Right lobe of liver (tissue), 6 donors: ENCODE data around the gene HOTAIR. TPM values are rescaled to one million over a fixed set of nuclear protein-coding genes. Genes with fewer than 3 reads are reported as not detected.

Experiments used
- ATAC-seq, 4 donors: fragments of 200-7000 bp; cut with Tn5 transposase; one replicate each; pipeline ENCODE4 v1.9.1; 2020; ENCODE audit warnings: mild to moderate bottlenecking in 4 of 4, moderate library complexity in 4 of 4
- DNase-seq, 3 donors: peaks; one replicate each; pipeline ENCODE4 v3.0.0-alpha.2; 2020
- H3K27ac ChIP-seq, 3 donors: fragments of 200-600 bp; one replicate each; pipeline ENCODE4 v1.8.0; 2022
- H3K27me3 ChIP-seq, 2 donors: fragments of 200-600 bp; one replicate each; pipeline ENCODE4 v1.8.0; 2022
- H3K36me3 ChIP-seq, 4 donors: fragments of 200-600 bp; sonication (generic) in 1 of 4; one replicate each; pipeline versions ENCODE4 v1.5.1 to v1.8.0; 2017 to 2022; ENCODE audit warnings: control low read depth in 1 of 4
- H3K4me1 ChIP-seq, 4 donors: fragments of 200-600 bp; sonication (generic) in 1 of 4; one replicate each; pipeline versions ENCODE4 v1.5.1 to v1.8.0; 2017 to 2022; ENCODE audit warnings: control low read depth in 1 of 4
- H3K4me3 ChIP-seq, 3 donors: fragments of 200-600 bp; one replicate each; pipeline ENCODE4 v1.8.0; 2022
- H3K9me3 ChIP-seq, 4 donors: fragments of 200-600 bp; sonication (generic) in 1 of 4; one replicate each; pipeline versions ENCODE4 v1.5.1 to v1.8.0; 2017 to 2022; ENCODE audit warnings: control low read depth in 1 of 4
- CTCF ChIP-seq, 4 donors: fragments of 200-600 bp in 3 of 4; fragments of 450-650 bp in 1 of 4; IDR thresholded peaks; one replicate each; pipeline versions ENCODE4 v1.5.1 to v1.8.0; 2016 to 2022; ENCODE audit warnings: antibody characterized with exemption in 4 of 4, mild to moderate bottlenecking in 2 of 4
- POLR2A ChIP-seq: fragments of 450-650 bp; IDR thresholded peaks from one replicate; pipeline ENCODE4 v1.6.1; 2017; ENCODE audit warnings: antibody characterized with exemption, mild to moderate bottlenecking
- WGBS: methylation state at CpG from one replicate; pipeline ENCODE4 v1.1.6; 2018; ENCODE audit warnings: low coverage, low lambda C conversion rate; ENCODE audit not compliant: insufficient coverage; ENCODE audit errors: missing lambda C conversion rate; 5-methylcytosine and 5-hydroxymethylcytosine counted together
- intact Hi-C, 2 donors: fragments of 100-400 bp; cut with DNase I; formaldehyde crosslinking; loops; one replicate each; pipeline versions ENCODE4 v1.11.2 to v1.14.1; 2022
- total RNA-seq, 6 experiments: library from RNA; depleted of rRNA in 2 of 6; stranded (reverse); fragments of >200 nt in 2 of 6; fragmentation: NEBNext Ultra II Directional in 3 of 6; extraction: Animal tissue kit (Norgen Biotek cat#: 25700) in 3 of 6; gene quantifications; one replicate each; pipeline versions ENCODE4 v1.1.0 to v1.2.4, GENCODE V29; 2016 to 2023
- donor health status: DM: no; HTN: yes; CAD: no.
- donor health status: DM: no; HTN: no; CAD: no.
- donor health status: DM: no; HTN: no; CAD: no.
- donor health status: DM: no; HTN: yes; CAD: no.
- donor health status: DM: no; HTN: yes; CAD: no.

The HOTAIR gene
- total RNA-seq, 6 experiments from 2014 or later, result not detected

- ATAC-seq (no peak), DNase-seq (no peak)
- Histone ChIP-seq H3K9me3 (no peaks in the 10 kb centered on the region), H3K27me3 (peaks cover 0 to 42% of the 10 kb centered on the region in 2 donors), H3K4me1 (peaks cover 0 to 7% (median 0%) of the 10 kb centered on the region in 4 donors), H3K27ac (no peak overlapping the region), H3K4me3 (no peak overlapping the region), H3K36me3 (no peaks in the 10 kb centered on the region)
- intact Hi-C loops, result loop anchor here (5.0 kb wide), 2 partner anchors 195 to 200 kb away; no protein-coding TSS in a partner anchor
- 22% methylated on average over 2 of the region's 2 CpGs for WGBS
- no peak for TF ChIP-seq CTCF (IDR thresholded peaks at IDR 0.05)
- no peak for TF ChIP-seq POLR2A
Measured at GRCh38 chr12:54007538-54008259, 32.9 kb upstream of the HOTAIR start.

GRCh38 chr12:54006559-54007220 is 31.9 kb upstream of the HOTAIR start:
- Histone ChIP-seq H3K27ac (no peak overlapping the region), H3K36me3 (no peaks in the 10 kb centered on the region), H3K9me3 (no peaks in the 10 kb centered on the region), H3K4me3 (peak overlapping the region in 1 of 3 donors; percentile 11), H3K4me1 (peaks cover 0 to 7% (median 0%) of the 10 kb centered on the region in 4 donors), H3K27me3 (peaks cover 0 to 36% of the 10 kb centered on the region in 2 donors)
- TF ChIP-seq CTCF (IDR thresholded peaks at IDR 0.05), result no peak
- no peak for TF ChIP-seq POLR2A
- no peak for ATAC-seq
- intact Hi-C loops, result loop anchor here (5.0 kb wide), 2 partner anchors 196 to 201 kb away; no protein-coding TSS in a partner anchor
- DNase-seq, result no peak
- WGBS, result 4% methylated on average over 7 of the region's 22 CpGs

- WGBS, result 5% methylated on average over 26 of the region's 39 CpGs
- intact Hi-C loops, result loop anchor here (5.0 kb wide), 2 partner anchors 196 to 201 kb away; no protein-coding TSS in a partner anchor
- no peak for TF ChIP-seq POLR2A
- peak; percentile 95 to 97 (median 95) for TF ChIP-seq CTCF (IDR thresholded peaks at IDR 0.05)
- Histone ChIP-seq H3K4me1 (peaks cover 0 to 7% (median 0%) of the 10 kb centered on the region in 4 donors), H3K27me3 (peaks cover under 1 to 42% of the 10 kb centered on the region in 2 donors), H3K4me3 (peak overlapping the region in 1 of 3 donors; percentile 11), H3K9me3 (no peaks in the 10 kb centered on the region), H3K36me3 (no peaks in the 10 kb centered on the region), H3K27ac (no peak overlapping the region)
- ATAC-seq, result peak; percentile 92 to 97 (median 95)
- peak; percentile 86 to 89 (median 88) for DNase-seq
Measured at GRCh38 chr12:54005853-54006558, 31.3 kb upstream of the HOTAIR start.

- intact Hi-C loops, result loop anchor here (5.0 kb wide), 2 partner anchors 197 to 202 kb away; no protein-coding TSS in a partner anchor
Measured at GRCh38 chr12:54005531-54005852, 30.7 kb upstream of the HOTAIR start.

More at GRCh38 chr12:54005531-54005852, 30.7 kb upstream of the HOTAIR start:
- H3K27me3 ChIP-seq, result peaks cover 5 to 41% of the 10 kb centered on the region in 2 donors
- no peak for ATAC-seq
- no peak overlapping the region for H3K27ac ChIP-seq
- H3K9me3 ChIP-seq, result no peaks in the 10 kb centered on the region
- no peaks in the 10 kb centered on the region for H3K36me3 ChIP-seq
- no peak for DNase-seq
- TF ChIP-seq POLR2A (no peak), CTCF (IDR thresholded peaks at IDR 0.05) (no peak)
- WGBS, result 4% methylated on average over 16 of the region's 26 CpGs
- no peak overlapping the region for H3K4me3 ChIP-seq
- peaks cover 0 to 8% (median 0%) of the 10 kb centered on the region in 4 donors for H3K4me1 ChIP-seq
